SK-N-SH (cell line): ENCODE data around the gene TPRG1. TPM values are rescaled to one million over a fixed set of nuclear protein-coding genes. Genes with fewer than 3 reads are reported as not detected.

Experiments
- CTCF ChIA-PET: fragments of 300-600, 350-600 bp; formaldehyde crosslinking; extraction: SDS; loops from one replicate; lab custom pipeline; 2021; lab: Yijun Ruan, JAX
- POLR2A ChIA-PET: fragments of 350-600 bp; sonication (Branson Sonifier 250); formaldehyde crosslinking; extraction: SDS; loops from one replicate; lab custom pipeline; 2020; ENCODE audit warnings: antibody characterized with exemption, inconsistent platforms; lab: Yijun Ruan, JAX
- DNase-seq: peaks from one replicate; pipeline ENCODE4 v3.0.0; 2012
- H2AFZ ChIP-seq: fragments of 200-600 bp; sonication (generic); 2 replicates; pipeline ENCODE4 v1.8.1; 2016; ENCODE audit warnings: antibody characterized with exemption, mild to moderate bottlenecking, low read depth
- H3F3A ChIP-seq: fragments of 200-600 bp; sonication (generic); replicated peaks from 2 replicates; pipeline ENCODE3; 2016; ENCODE audit warnings: antibody characterized with exemption, mild to moderate bottlenecking; ENCODE audit not compliant: insufficient read depth
- H3K27ac ChIP-seq, 2 experiments: fragments of 200-500 bp in 1 of 2; fragments of 200-600 bp in 1 of 2; sonication (Bioruptor generic) in 1 of 2; sonication (generic), shearing (Covaris generic) in 1 of 2; 2 replicates each; pipeline versions ENCODE4 v1.5.1 to v1.6.1; 2014 to 2016; ENCODE audit warnings: low read depth in 2 of 2, inconsistent platforms in 1 of 2, low read length in 1 of 2, mild to moderate bottlenecking in 1 of 2, mixed read lengths in 1 of 2
- H3K27me3 ChIP-seq: fragments of 200-600 bp; sonication (generic), shearing (Covaris generic); 2 replicates; pipeline ENCODE4 v1.6.1; 2016; ENCODE audit warnings: mixed run types; ENCODE audit not compliant: insufficient read depth
- H3K36me3 ChIP-seq, 2 experiments: fragments of 200-500 bp in 1 of 2; fragments of 200-600 bp in 1 of 2; sonication (Bioruptor generic) in 1 of 2; sonication (generic) in 1 of 2; replicated peaks in 1 of 2; 2 replicates each; pipeline versions ENCODE3 to v1.5.1; 2014 to 2016; ENCODE audit warnings: low read length in 1 of 2, mild to moderate bottlenecking in 1 of 2; ENCODE audit not compliant: insufficient read depth in 2 of 2, control insufficient read depth in 1 of 2
- H3K4me1 ChIP-seq, 2 experiments: fragments of 200-500 bp in 1 of 2; fragments of 200-600 bp in 1 of 2; sonication (Bioruptor generic) in 1 of 2; sonication (generic), shearing (Covaris generic) in 1 of 2; 2 replicates each; pipeline versions ENCODE4 v1.5.1 to v1.6.1; 2014 to 2016; ENCODE audit warnings: low read depth in 1 of 2, low read length in 1 of 2, mixed run types in 1 of 2; ENCODE audit not compliant: insufficient read depth in 2 of 2, control insufficient read depth in 1 of 2
- H3K4me2 ChIP-seq: fragments of 200-600 bp; sonication (generic), shearing (Covaris generic); 2 replicates; pipeline ENCODE4 v1.6.1; 2017; ENCODE audit warnings: mixed run types
- H3K4me3 ChIP-seq, 2 experiments: fragments of 200-500 bp in 1 of 2; fragments of 200-600 bp in 1 of 2; sonication (Bioruptor generic) in 1 of 2; sonication (generic), shearing (Covaris generic) in 1 of 2; 2 replicates each; pipeline versions ENCODE4 v1.5.1 to v1.8.1; 2014 to 2016; ENCODE audit warnings: low read depth in 2 of 2, inconsistent platforms in 1 of 2, low read length in 1 of 2, mild to moderate bottlenecking in 1 of 2, mixed read lengths in 1 of 2, moderate library complexity in 1 of 2
- H3K79me2 ChIP-seq: fragments of 200-600 bp; sonication (generic); 2 replicates; pipeline ENCODE4 v1.8.1; 2017; ENCODE audit warnings: mild to moderate bottlenecking; ENCODE audit not compliant: insufficient read depth
- H3K9ac ChIP-seq: fragments of 200-600 bp; sonication (generic); 2 replicates; pipeline ENCODE4 v1.6.1; 2017; ENCODE audit warnings: mixed run types
- H3K9me2 ChIP-seq: fragments of 200-600 bp; sonication (generic); 2 replicates; pipeline ENCODE4 v1.6.1; 2017; ENCODE audit warnings: mixed run types
- H3K9me3 ChIP-seq: fragments of 200-600 bp; sonication (generic); 2 replicates; pipeline ENCODE4 v1.6.1; 2017; ENCODE audit warnings: mixed run types, mild to moderate bottlenecking, moderate library complexity
- H4K20me1 ChIP-seq: fragments of 200-600 bp; sonication (generic); 2 replicates; pipeline ENCODE4 v1.6.1; 2017; ENCODE audit warnings: mild to moderate bottlenecking, mixed run types; ENCODE audit not compliant: insufficient read depth
- CHD2 ChIP-seq: fragments of 150-350 bp; IDR thresholded peaks from 2 replicates; pipeline ENCODE4 v1.6.1; 2018; ENCODE audit warnings: low read length; ENCODE audit not compliant: partially characterized antibody
- CTCF ChIP-seq: fragments of 200-600 bp; sonication (generic); IDR thresholded peaks from 2 replicates; pipeline ENCODE4 v1.6.1; 2017; ENCODE audit warnings: antibody characterized with exemption, mild to moderate bottlenecking, moderate library complexity
- EP300 ChIP-seq, 2 experiments: IDR thresholded peaks; 2 replicates each; pipeline versions ENCODE4 v1.4.0 to v1.6.1; 2012; ENCODE audit warnings: borderline replicate concordance in 1 of 2, low read depth in 1 of 2, low read length in 1 of 2
- FOXM1 ChIP-seq: IDR thresholded peaks from 2 replicates; pipeline ENCODE4 v1.4.0; 2012; ENCODE audit warnings: low read depth, mild to moderate bottlenecking
- GABPA ChIP-seq: IDR thresholded peaks from 2 replicates; pipeline ENCODE4 v1.4.0; 2012; ENCODE audit warnings: low read depth, mild to moderate bottlenecking
- GATA2 ChIP-seq: sonication (generic); formaldehyde crosslinking; IDR thresholded peaks from 2 replicates; pipeline ENCODE4 v1.5.0; 2020; ENCODE audit warnings: mild to moderate bottlenecking, missing genetic modification reagents
- NFIC ChIP-seq: IDR thresholded peaks from 2 replicates; pipeline ENCODE4 v1.4.0; 2012; ENCODE audit warnings: borderline replicate concordance
- PBX3 ChIP-seq: IDR thresholded peaks from 2 replicates; pipeline ENCODE4; 2012
- POLR2AphosphoS5 ChIP-seq: IDR thresholded peaks from 2 replicates; pipeline ENCODE4 v1.6.1; 2012; ENCODE audit warnings: low read depth, low read length
- REST ChIP-seq: IDR thresholded peaks from 2 replicates; pipeline ENCODE4 v1.6.1; 2012; ENCODE audit warnings: mild to moderate bottlenecking, low read depth, low read length, moderate library complexity
- SMC3 ChIP-seq: IDR thresholded peaks from 2 replicates; pipeline ENCODE4 v1.6.1; 2012; ENCODE audit warnings: low read depth, low read length, improper control_type of control experiment
- TAF1 ChIP-seq: IDR thresholded peaks from 2 replicates; pipeline ENCODE4 v1.6.1; 2012; ENCODE audit warnings: low read depth, mild to moderate bottlenecking, low read length, moderate library complexity, borderline replicate concordance
- TCF12 ChIP-seq: IDR thresholded peaks from 2 replicates; pipeline ENCODE4 v1.4.0; 2012
- USF2 ChIP-seq: fragments of 150-350 bp; IDR thresholded peaks from 2 replicates; pipeline ENCODE4 v1.6.1; 2017; ENCODE audit warnings: antibody characterized with exemption, low read length, low read depth, borderline replicate concordance
- ZBTB33 ChIP-seq: IDR thresholded peaks from 2 replicates; pipeline ENCODE4 v1.4.0; 2012; ENCODE audit warnings: low read depth, borderline replicate concordance
- WGBS: methylation state at CpG from one replicate; pipeline ENCODE4 v1.1.6; 2017; ENCODE audit warnings: low lambda C conversion rate; 5-methylcytosine and 5-hydroxymethylcytosine counted together
- polyA plus RNA-seq, 3 experiments: library from polyadenylated mRNA; depleted of rRNA; stranded (reverse); fragments of >200 nt; gene quantifications; 2 replicates each; pipeline ENCODE4 v1.2.3, GENCODE V29; 2012

TPRG1 gene
- polyA plus RNA-seq, 1 of the 3 experiments (the other 2 are of a cell fraction): 0.64 TPM

- ChIA-PET CTCF (interaction anchor here (1.3 kb wide), 1 partner anchor 9 kb away, joined by 3 read pairs; no protein-coding TSS in a partner anchor), POLR2A (no interaction called here)
These were observed 110.4 kb downstream of the TPRG1 start for GRCh38 chr3:189282189-189282588.

More at GRCh38 chr3:189282189-189282588, 110.4 kb downstream of the TPRG1 start:
- no peaks in the 10 kb centered on the region for H3K36me3 ChIP-seq
- no peak for TF ChIP-seq ZBTB33
- TF ChIP-seq CTCF: no peak
- TF ChIP-seq GABPA: no peak
- no peak for TF ChIP-seq FOXM1
- no peak for TF ChIP-seq SMC3
- TF ChIP-seq EP300 (IDR thresholded peaks at IDR 0.05; ENCODE audit: borderline replicate concordance in 1 of 2, low read depth in 1 of 2, low read length in 1 of 2): no peak
- TF ChIP-seq GATA2 (CRISPR knock-in tag): no peak
- TF ChIP-seq REST: no peak
- TF ChIP-seq NFIC: no peak
- no peak for TF ChIP-seq PBX3
- TF ChIP-seq USF2: no peak
- no peak for TF ChIP-seq TAF1
- TF ChIP-seq POLR2AphosphoS5: no peak
- TF ChIP-seq TCF12: no peak
- no peak for TF ChIP-seq CHD2
- H3K79me2 ChIP-seq: no peaks in the 10 kb centered on the region
- 4% methylated on average over 3 of the region's 3 CpGs for WGBS
- H3K9me3 ChIP-seq: no peaks in the 10 kb centered on the region
- no peaks in the 10 kb centered on the region for H4K20me1 ChIP-seq
- no peaks in the 10 kb centered on the region for H3K9me2 ChIP-seq
- H3K9ac ChIP-seq: no peak overlapping the region
- H3K4me2 ChIP-seq: no peak overlapping the region
- H3F3A ChIP-seq: no peaks in the 10 kb centered on the region
- H3K27ac ChIP-seq: no peak overlapping the region
- H3K4me1 ChIP-seq: peaks cover 0 to 4% of the 10 kb centered on the region in 2 experiments; a peak in 1 of 4 replicates
- no peak overlapping the region for H3K4me3 ChIP-seq
- no peak for DNase-seq
- no peak overlapping the region for H2AFZ ChIP-seq
- H3K27me3 ChIP-seq: no peaks in the 10 kb centered on the region
